GM03348 (cell line): ENCODE data around the gene ST6GALNAC4.
"Not testable (repeated sequence)": the region's sequence is repeated elsewhere in the genome, so short reads cannot be mapped to it uniquely, and the experiment has no call there.

ENCODE experiments used
- DNase-seq: peaks from one replicate; pipeline ENCODE4 v3.0.0; 2012; ENCODE audit warnings: low spot score

The ST6GALNAC4 gene

DNA sequence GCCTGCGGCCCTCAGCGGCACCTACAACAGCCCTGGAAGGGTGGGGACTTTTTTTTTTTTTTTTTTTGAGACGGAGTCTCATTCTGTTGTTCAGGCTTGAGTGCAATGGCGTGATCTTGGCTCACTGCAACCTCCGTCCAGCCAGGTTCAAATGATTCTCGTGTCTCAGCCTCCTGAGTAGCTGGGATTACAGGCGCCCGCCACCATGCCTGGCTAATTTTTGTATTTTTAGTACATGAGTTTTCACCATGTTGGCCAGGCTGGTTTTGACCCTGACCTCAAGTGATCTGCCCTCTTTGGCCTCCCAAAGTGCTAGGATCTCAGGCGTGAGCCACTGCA is 46.7 kb downstream of the ST6GALNAC4 start:
- not testable (repeated sequence) for DNase-seq

DNA sequence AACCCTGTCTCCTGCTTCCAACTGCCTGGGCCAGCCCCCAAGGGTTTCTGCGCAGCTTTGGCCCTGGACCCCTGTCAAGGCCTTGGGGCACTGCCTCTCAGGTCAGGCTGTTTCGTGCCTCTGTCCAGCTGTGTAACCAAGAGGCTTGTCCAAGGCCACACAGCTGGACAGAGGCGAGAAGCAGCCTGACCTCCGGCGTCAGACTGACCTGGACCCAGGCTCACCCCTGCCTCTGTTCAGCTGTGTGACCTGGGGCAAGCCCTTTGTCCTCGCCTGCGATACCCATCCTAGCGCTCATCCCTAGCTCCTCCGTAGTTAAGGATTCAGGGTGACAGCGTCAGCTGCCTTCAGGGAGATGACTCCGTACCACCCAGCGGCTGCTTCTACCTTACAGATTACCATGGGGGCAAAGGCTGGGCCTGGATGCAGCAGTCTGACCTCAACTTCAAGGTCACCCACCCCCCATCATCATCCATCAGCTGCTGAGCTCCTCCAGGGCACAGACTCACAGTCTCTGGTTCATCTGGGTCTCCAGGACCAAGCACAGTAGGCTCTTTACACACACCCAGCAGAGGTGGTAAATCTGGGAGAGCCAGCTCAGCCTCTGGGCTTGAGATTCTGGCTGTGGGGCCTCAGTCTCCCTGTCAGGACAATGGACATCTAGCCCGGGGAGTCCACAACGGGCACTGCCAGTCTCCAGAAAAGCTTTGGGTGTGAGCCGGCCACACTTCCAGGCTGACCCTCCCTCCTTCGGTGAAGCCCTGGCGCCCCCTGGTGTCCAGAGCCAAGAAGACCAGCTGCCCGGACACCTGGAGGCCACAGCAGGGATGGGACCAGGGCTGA is 47.3 kb downstream of the ST6GALNAC4 start:
- DNase-seq = peak; percentile 94

DNA sequence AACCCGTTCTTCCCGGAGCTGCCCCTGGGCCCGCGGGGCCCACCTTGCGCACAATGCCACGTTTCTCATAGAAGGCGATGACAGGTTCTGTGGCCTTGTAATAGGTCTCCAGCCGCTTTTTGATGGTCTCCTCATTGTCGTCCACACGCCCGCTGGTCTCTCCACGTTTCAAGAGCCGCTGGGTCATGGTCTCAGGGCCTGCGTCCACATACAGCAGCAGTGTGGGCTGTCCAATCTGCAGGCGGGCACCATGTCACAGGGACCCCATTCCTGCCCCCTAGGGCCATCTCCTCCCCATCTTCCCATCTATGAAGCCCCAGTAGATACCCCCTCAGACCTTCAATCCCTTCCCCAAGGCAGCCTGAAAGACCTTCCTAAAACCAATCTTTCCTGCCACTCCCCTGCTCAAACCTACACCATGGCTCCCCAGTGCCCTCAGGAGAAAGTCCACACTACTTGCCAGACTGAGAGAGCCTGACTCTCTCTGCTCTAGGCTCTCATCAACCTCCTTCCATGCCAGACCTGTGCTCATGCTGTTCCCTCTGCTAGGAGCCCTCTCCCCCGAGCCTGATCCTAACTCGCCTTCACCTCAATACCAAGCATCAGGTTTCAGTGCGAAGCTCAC is 48.5 kb downstream of the ST6GALNAC4 start:
- DNase-seq = no peak

DNA sequence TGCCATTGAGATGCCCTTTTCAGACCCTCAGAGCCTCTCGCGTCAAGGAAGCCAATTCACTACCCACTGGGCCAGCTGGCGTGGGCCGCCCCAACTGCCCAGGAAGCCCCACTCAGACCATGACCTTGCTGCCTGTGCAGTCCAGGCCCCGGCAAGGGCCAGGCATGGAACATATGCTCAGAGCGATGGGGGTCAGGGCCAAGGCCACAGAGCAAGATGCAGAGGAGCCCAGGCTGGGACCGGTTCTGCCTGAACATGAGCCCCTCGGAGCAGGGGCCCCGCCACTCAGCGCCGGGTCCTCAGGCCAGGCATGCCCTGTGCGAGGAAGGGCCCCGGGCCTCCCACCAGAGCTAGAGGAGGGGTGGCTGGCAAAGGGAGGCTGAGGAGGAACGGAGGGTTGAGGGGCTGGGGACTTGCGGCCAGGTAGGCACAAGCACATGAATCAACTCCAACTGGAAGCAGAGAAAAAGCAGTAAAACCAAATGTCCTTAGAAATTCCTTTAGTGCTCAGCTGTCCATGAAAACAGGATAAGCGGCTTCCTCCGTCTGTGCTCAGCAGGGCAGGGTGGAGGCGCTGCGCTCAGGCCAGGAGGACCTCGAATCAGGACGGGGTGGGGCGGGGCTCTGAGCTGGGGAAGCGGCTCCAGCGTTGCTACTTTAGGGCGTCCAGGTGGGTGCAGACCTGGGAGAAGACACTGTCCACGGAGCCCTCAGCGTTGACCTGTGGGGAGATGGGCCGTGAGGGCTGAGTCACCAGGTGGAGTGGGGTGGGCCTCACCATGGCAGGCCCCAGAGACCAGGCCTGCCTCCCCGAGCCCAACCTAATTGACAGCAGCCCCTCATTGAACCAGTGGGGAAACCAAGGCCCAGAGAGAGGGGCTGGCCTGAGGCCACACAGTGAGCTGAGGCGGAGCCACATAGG is 49.2 kb downstream of the ST6GALNAC4 start:
- DNase-seq = no peak

DNA sequence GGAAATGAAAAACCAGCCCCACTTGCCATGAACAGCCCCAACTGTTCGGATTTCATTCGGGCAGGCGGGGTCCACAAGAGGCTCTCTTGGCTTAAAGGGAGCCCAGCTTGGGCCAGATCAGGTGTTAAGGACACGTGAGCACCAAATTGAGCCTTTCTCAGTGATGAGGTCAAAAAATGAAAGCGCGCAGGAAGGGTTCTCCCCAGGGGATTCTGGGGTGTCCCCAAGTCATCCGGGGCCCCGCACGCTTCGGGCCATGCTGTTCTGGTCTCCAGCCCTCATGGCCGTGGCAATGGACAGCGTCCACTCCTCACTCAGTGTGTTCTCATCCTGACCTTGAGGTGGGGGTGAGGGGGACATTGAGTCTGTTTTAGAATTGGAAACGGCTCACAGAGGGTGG is 50.3 kb downstream of the ST6GALNAC4 start:
- no peak for DNase-seq

DNA sequence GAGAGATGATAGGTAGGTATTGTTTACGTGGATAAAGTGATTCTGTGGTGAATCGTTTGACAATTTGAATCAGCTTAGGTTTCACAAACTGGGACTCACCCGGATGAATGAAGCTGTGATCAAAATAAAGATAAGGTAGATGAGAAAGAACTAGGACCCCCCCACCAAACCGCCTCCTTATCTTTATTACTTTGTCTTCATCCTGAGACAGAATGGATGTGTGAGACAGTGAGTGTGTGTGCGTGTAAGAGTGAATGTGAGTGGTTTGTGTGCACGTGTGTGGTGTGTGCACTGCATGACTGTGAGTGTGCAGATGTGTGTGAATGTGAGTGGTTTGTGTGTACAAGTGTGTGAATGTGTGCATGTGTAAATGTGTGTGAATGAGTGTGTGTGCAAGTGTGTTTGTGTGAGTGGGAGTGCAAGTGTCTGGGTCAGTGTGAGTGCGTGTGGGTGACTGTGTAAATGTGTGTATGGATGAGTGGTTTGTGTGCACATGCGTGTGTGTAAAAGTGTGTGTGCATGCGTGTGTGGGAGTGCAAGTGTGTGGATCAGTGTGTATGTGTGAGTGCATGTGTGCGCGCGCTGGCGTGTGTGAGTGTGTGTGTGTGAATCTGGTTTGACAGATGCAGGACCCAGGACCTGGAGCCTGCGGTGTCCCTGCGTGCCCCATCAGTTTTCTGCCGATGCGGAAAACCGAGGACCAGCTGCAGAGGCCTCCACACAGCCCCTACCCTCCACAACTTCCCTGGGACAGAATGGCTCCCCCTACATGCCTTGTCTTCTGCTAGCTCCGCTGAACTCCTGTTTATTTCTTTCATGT is 51.0 kb downstream of the ST6GALNAC4 start:
- no peak for DNase-seq

DNA sequence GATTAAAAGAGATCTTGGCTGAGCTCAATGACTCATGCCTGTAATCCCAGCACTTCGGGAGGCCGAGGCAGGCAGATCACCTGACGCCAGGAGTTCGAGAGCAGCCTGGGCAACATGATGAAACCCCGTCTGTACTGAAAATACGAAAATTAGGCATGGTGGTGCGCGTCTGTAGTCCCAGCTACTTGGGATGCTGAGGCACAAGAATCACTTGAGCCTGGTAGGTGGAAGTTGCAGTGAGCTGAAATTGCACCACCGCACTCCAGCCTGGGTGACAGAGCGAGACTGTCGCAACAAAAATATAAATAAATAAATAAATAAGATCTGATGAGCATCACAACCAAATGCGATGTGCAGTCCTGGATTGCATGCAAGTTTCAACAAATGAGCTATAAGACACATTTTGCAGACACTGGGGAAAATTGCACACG is 53.6 kb downstream of the ST6GALNAC4 start:
- DNase-seq = no peak

DNA sequence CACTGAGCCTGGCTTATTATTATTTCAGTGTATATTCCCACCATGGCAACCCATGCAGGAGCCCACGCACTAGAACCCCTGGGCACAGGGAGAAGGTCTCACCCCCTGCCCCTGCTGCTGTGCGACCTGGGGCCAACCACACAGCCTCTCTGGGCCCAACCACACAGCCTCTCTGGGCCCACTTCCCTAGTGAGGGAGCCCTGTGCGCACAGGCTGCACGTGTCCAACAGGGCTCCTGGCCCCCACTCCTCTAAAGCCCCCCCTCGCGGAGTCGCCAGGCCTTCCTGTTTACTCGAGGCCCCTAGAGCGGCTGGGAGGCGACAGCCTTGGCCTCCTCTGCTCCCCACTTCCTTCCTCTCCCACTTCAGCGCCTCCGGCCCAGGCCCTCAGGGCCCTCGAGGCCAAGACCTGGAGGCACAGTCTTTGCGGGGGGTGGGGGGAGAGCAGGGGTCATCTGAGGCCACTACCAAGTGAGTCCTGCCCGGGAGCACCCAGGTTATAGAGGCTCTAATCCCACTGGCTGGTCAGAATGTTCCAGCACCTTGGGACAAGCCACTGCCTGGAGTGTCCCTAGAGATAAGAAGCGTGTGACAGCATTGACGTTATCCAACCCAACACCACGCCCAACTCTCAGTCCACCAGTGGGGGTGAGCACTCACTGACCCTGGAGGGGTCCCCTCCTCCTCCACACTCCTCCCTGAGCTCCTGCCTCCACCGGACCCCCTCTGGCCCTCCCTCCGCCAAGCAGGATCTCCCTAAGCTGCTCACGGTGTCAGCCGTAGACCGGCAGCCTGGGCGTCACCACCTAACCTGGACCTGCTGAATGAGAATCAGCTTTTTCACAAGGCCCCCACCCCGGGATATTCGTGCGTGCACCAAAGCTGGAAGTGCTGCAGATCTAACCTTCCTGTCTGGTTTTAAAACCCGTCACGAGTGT is 54.5 kb downstream of the ST6GALNAC4 start:
- no peak for DNase-seq

DNA sequence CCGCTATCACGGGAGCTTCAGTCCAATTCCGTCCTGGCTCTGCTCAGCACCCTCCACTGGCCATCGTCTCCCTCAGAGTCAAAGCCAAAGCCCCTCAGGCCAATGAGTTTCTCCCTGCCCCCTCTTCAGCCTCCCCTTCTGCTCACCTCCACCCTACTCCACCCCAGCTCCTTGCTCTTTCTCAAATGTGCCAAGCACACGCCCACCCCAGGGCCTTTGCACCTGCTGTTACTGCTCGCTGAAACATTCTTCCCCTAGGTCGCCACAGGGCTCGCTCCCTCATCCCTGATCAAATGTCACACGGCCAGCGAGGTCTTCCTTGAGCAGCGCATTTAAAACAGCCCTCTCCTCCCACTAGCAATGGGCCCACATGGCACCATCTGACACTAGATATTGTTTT is 56.1 kb downstream of the ST6GALNAC4 start:
- no peak for DNase-seq

DNA sequence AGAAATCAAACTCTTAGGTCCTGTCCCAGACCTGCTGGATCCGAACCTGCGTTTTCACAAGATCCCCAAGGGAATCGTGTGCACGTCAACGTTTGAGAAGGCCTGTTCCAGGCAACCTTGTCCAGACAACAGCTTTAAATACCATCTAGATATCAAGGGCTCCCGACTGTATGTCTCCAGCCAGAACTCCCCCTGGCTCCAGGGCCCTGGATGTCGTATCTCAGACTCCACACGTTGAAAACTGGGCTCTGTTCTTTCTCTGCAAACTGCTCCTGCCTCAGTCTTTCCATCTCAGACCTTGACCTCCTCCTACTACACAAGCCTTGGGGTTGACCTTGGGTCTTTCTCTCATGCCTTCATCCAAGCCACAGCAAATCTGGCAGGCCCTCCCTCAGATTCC is 56.6 kb downstream of the ST6GALNAC4 start:
- DNase-seq = no peak

DNA sequence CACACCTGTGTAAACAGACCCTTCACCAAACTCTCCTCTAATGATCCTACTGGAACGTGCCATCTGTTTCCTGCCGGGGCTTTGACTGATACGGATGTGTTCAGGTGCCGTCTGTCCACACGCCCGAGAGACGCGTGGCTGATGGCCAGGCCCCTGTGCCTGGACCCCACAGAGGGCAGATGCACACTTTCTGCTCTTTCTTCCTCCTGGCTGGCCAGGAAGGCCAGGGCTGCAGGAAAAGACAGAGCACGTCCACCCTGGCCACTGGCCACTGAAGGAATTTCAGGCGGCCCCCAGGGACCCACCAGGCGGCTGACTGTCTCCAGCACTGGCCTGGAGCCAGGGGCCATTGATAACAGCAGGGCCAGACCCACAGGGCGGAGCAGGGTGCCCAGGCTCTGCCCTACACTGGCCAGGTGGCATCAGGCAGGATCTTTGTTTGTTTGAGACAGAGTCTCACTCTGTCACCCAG is 58.8 kb downstream of the ST6GALNAC4 start:
- no peak for DNase-seq
